Measurements from ENCODE around the gene NOL12.
"Not testable (repeated sequence)": the region's sequence is repeated elsewhere in the genome, so short reads cannot be mapped to it uniquely, and the experiment has no call there.

NOL12 gene

DNA sequence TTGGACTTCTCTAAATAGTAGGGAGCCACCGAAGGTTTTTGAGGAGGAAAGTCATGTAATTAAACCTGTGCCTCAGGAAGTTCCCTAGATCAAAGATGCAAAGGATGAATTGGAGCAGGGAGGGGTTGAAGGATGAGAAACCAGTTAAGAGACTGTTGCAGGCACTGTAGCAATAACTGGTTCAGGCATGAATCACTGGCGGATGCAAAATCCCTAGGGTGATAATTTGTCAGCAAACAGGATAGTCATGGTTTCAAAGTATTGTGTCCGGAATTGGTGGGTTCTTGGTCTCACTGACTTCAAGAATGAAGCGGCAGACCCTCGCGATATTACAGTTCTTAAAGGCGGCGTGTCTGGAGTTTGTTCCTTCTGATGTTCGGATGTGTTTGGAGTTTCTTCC is 30.6 kb downstream of the NOL12 start:
- no peak for DNase-seq

DNA sequence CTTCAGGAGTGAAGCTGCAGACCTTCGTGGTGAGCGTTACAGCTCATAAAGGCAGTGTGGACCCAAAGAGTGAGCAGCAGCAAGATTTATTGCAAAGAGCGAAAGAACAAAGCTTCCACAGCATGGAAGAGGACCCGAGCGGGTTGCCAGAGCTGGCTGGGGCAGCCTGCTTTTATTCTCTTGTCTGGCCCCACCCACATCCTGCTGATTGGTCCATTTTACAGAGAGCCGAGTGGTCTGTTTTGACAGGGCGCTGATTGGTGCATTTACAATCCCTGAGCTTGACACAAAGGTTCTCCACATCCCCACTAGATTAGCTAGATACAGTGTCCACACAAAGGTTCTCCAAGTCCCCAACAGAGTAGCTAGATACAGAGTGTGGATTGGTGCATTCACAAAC is 31.1 kb downstream of the NOL12 start:
- DNase-seq: not testable (repeated sequence)

DNA sequence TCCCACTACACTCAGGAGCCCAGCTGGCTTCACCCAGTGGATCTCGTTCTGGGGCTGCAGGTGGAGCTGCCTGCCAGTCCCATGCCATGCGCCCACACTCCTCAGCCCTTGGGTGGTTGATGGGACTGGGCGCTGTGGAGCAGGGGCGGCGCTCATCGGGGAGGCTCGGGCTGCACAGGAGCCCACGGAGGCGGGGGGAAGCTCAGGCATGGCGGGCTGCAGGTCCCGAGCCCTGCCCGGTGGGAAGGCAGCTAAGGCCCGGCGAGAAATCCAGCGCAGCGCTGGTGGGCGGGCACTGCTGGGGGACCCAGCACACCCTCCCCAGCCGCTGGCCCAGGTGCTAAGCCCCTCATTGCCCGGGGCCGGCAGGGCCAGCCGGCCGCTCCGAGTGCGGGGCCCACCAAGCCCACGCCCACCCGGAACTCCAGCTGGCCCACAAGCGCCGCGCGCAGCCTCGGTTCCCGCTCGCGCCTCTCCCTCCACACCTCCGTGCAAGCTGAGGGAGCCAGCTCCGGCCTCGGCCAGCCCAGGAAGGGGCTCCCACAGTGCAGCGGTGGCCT is 31.7 kb downstream of the NOL12 start:
- not testable (repeated sequence) for DNase-seq

- no peak for DNase-seq
Observed at GRCh38 chr22:37725551-37726240, 39.6 kb downstream of the NOL12 start.

DNA sequence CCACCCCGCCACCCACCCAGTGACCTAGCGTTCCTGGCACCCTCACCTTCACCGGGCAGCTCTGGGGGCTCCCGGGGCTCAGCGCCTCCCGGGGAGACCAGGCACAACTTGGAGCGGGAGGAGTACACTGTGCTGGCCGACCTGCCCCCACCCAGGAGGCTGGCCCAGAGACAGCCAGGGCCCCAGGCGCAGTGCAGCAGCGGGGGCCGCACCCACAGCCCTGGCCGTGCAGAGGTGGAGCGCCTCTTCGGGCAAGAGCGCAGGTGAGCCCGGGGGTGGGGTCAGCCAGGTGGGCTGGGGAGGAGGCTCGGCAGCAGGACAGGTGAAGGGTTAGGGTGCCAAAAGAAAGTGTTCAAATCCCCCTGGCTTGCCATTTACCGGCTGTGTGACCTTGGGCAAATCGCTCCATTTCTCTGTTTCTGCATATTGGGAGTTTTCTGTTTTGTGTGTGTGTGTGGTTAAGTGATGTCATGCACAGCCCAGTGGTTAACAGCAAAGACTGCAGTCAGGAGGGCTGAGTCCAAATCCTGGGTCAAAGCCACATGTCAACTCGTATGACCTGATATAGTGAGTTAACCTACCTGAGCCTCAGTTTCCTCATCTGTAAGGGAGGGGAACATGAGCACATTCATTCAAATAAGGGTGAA is 40.2 kb downstream of the NOL12 start:
- no peak for DNase-seq

DNA sequence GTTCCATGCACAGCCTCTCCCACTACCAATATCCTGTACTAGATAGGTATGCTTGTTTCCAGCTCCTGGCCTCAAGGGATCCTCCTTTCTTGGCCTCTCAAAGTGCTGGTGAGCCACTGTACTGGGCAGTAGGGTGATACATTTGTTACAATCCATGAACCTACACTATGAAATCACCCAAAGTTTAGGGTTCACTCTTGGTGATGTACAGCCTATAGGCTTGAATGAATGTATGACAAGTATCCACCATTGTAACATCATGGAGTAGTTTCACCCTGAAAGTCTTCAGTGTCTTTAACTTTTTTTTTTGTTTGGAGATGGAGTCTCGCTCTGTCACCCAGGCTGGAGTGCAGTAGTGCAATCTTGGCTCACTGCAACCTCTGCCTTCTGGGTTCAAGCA is 42.5 kb downstream of the NOL12 start:
- DNase-seq: no peak

DNA sequence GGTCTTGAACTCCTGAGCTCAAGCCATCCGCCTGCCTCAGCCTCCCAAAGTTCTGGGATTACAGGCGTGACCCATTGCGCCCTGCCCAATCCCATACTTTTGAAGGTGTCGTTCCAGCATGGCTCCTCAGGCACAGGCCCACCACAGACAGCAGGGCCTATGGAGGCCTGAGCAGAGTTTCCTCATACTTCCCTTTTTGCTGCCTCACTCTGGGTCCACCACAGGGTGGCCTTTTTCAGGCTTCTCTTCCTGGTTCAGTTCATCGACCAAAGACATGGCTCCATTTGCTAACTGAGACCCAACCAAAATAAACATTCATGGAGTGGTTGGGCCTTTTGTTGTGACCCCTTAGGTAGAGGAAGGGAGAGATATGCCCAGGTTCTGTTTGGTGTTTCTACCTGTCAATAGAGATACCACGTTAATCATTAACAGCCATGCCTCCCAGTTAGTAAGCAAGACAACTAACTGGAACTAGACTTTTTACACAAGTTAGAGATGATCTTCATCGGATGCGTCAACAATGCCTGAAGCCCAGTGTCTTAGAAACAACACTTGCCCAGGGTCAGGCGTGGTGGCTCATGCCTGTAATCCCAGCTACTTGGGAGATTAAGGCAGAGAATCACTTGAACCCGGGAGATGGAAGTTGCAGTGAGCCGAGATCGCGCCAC is 45.8 kb downstream of the NOL12 start:
- DNase-seq: no peak

DNA sequence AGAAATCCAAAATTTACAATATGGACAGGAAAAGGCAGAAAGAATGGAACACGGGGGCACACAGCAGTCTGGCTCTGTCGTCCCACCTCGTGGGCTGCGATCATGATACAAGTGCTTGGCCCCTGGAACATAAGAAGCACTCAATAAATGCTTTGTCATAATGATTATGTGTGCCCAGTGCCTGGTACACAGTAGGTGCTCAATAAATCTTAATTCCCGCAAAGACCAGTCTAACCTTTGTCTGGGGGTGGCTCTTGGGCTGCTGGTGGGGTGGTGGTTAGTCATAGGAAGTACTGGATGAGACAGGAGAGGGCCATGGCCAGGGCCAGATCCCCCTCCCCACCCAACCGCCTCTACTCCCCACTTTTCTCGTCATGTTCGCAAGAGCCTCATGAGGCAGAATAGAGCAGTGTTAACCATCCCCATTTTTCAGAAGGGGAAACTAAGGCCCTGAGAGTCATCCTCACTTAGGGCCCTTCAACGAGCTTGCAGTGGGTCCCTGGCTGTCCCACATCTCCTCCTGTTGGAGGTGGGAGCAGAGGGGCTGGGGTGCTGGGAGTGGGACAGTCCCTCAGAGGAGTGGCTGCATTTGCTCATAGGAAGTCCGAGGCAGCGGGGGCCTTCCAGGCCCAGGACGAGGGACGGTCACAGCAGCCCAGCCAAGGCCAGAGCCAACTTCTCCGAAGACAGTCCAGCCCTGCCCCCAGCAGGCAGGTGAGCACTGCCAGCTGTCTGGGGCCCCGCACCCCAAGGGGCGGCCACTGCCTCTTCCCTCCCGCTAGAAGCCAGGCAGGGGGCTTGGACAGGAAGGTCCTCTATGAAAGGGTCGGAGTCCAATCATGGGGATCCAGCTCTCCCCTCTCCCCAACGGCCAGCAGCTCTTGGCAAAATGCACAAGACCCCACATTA is 46.8 kb downstream of the NOL12 start:
- no peak for DNase-seq

GRCh38 chr22:37733625-37734401 is 47.7 kb downstream of the NOL12 start:
- DNase-seq: no peak

DNA sequence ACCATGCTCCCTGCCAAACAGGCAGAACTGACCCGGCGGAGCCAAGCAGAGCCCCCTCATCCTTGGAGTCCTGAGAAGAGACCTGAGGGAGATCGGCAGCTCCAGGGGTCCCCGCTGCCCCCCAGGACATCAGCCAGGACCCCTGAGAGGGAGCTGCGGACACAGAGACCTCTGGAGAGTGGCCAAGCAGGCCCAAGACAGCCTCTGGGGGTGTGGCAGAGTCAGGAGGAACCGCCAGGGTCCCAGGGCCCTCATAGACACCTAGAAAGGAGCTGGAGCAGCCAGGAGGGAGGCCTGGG is 48.2 kb downstream of the NOL12 start:
- DNase-seq: no peak

DNA sequence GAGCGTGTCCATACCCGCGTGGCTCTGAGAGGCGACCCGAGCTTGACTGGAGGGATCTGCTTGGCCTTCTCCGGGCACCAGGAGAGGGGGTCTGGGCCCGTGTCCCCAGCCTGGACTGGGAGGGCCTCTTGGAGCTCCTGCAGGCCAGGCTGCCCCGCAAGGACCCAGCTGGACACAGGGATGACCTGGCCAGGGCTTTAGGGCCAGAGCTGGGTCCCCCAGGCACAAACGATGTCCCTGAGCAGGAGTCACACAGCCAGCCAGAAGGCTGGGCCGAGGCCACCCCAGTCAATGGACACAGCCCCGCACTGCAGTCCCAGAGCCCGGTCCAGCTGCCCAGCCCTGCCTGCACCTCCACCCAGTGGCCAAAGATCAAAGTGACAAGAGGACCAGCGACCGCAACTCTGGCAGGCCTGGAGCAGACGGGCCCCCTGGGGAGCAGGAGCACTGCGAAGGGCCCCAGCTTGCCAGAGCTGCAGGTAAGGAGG is 48.9 kb downstream of the NOL12 start:
- DNase-seq: no peak

DNA sequence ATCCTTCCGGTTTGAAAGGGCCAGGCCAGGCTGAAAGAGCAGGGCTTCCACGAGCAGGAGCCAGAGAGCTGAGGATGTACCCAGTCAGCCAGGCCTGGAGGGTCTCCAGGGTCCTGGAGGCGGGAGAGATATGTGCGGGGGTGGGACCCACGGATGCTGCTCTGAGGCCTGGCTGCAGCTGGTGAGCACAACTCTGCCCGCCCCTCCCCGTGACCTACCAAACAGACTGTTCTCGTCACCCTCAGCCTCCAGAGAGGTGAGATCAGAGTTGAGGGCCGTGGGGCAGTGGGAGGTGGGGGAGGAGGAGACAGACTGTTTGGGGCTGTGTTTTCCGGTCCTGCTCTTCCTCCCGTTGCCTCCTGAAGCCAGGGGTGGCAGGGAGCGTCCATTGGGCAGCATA is 52.9 kb downstream of the NOL12 start:
- DNase-seq: no peak

DNA sequence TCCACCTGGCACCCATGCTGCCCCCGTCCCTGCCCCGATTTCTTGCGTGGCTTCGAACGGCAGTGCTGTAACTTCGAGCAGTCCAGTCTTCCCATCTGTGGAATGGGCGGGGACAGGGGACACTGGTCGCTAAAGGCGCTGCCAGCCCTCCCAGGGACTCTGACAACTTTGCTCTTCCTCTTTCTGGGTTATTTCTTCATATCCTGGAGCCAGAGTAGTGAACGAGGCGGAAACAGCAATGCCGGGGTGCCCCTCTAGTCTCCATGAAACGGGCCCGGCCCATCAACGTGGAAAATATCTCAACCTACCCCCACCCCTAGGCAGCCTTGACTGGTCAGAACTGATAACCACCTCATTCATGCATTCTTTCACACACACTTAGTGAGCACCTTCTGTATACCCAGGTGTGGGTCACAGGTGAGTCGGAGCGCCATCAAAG is 53.5 kb downstream of the NOL12 start:
- DNase-seq: no peak

- DNase-seq: no peak
Observed at GRCh38 chr22:37740455-37741311, 54.5 kb downstream of the NOL12 start.

DNA sequence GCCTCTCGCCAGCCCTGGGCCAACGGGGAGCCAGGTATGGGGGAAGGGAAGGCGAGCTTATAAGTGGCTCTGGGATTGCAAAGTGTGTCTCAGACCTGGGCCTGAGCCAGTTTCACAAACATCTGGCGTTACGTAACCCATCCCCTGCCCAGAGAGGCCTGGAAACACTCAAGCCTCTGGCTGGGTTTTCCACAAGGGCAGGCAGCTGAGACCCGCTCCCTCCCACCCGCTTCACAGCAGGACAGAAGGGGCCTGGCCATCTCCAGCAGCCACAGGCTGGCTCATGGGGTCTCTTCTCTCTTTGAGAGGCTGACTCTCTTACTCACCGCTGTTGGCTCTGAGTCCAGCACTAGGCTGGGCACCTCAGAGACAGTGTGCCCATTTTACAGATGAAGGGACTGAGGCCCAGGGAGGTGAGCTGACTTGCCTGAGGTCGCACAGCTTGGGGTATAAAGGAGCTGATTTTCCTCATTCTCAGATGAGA is 55.2 kb downstream of the NOL12 start:
- DNase-seq: no peak

- peak; percentile 70 for DNase-seq
Observed at GRCh38 chr22:37742376-37743171, 56.4 kb downstream of the NOL12 start.
